ENCODE results near the gene ALB.

The ALB gene

GRCh38 chr4:73451404-73451803, 47.3 kb downstream of the ALB start:
- ATAC-seq (ENCODE audit: low read depth) = no peak
- TF ChIP-seq, protein P1, sequence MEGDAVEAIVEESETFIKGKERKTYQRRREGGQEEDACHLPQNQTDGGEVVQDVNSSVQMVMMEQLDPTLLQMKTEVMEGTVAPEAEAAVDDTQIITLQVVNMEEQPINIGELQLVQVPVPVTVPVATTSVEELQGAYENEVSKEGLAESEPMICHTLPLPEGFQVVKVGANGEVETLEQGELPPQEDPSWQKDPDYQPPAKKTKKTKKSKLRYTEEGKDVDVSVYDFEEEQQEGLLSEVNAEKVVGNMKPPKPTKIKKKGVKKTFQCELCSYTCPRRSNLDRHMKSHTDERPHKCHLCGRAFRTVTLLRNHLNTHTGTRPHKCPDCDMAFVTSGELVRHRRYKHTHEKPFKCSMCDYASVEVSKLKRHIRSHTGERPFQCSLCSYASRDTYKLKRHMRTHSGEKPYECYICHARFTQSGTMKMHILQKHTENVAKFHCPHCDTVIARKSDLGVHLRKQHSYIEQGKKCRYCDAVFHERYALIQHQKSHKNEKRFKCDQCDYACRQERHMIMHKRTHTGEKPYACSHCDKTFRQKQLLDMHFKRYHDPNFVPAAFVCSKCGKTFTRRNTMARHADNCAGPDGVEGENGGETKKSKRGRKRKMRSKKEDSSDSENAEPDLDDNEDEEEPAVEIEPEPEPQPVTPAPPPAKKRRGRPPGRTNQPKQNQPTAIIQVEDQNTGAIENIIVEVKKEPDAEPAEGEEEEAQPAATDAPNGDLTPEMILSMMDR (IDR thresholded peaks at IDR 0.05; ENCODE audit: poor library complexity, severe bottlenecking) = no peak
- H3K27ac ChIP-seq (ENCODE audit: poor library complexity, severe bottlenecking) = no peak overlapping the region
- peaks cover 10% of the 10 kb centered on the region for H3K4me1 ChIP-seq (ENCODE audit: insufficient read depth, poor library complexity, severe bottlenecking)
- no peak overlapping the region for H3K4me3 ChIP-seq (ENCODE audit: severe bottlenecking)
- no peak for DNase-seq (ENCODE audit: low spot score)
- peaks cover 4% of the 10 kb centered on the region for H3K27me3 ChIP-seq (ENCODE audit: insufficient read depth, poor library complexity, severe bottlenecking)
- no peaks in the 10 kb centered on the region for H3K36me3 ChIP-seq (ENCODE audit: low read depth)
- H3K9me3 ChIP-seq (ENCODE audit: severe bottlenecking) = no peaks in the 10 kb centered on the region

DNA sequence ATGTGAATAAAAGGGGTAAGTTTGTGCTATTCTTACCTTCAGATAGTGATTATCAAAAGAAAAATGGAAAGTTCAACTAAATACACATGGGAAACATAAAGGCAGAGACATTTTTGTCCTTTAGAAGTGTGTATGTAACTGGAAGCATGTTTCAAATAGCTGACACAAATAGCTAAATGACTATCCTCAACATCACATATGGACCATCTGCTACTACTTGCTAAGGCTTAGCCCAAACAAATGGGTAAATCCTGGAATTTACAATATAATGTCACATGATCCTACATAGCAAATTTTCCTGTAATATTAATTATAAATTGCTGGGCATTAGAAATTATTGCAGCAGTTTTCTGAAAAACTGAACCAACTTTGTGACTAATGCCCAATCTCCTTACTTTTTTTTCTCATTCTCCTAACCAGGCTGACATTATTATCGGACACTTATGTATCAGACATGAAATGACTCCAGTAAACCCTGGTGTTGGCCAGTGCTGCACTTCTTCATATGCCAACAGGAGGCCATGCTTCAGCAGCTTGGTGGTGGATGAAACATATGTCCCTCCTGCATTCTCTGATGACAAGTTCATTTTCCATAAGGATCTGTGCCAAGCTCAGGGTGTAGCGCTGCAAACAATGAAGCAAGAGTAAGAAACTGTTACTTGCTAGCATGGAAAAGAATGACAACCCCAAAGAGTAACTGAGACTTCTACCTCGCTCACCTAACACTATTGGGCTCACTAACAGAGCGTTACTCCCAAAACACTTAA, 48.1 kb downstream of the ALB start:
- Histone ChIP-seq H3K36me3 (ENCODE audit: low read depth) (no peaks in the 10 kb centered on the region), H3K4me1 (ENCODE audit: insufficient read depth, poor library complexity, severe bottlenecking) (peaks cover 10% of the 10 kb centered on the region), H3K9me3 (ENCODE audit: severe bottlenecking) (no peaks in the 10 kb centered on the region), H3K27ac (ENCODE audit: poor library complexity, severe bottlenecking) (no peak overlapping the region), H3K4me3 (ENCODE audit: severe bottlenecking) (no peak overlapping the region), H3K27me3 (ENCODE audit: insufficient read depth, poor library complexity, severe bottlenecking) (peaks cover 4% of the 10 kb centered on the region)
- no peak for DNase-seq (ENCODE audit: low spot score)
- ATAC-seq (ENCODE audit: low read depth) = no peak
- TF ChIP-seq, protein P1 (IDR thresholded peaks at IDR 0.05; ENCODE audit: poor library complexity, severe bottlenecking) = no peak

GRCh38 chr4:73452953-73453700, 49.0 kb downstream of the ALB start:
- Histone ChIP-seq H3K27ac (ENCODE audit: poor library complexity, severe bottlenecking) (no peak overlapping the region), H3K4me3 (ENCODE audit: severe bottlenecking) (no peak overlapping the region), H3K27me3 (ENCODE audit: insufficient read depth, poor library complexity, severe bottlenecking) (no peaks in the 10 kb centered on the region), H3K4me1 (ENCODE audit: insufficient read depth, poor library complexity, severe bottlenecking) (peaks cover 10% of the 10 kb centered on the region), H3K9me3 (ENCODE audit: severe bottlenecking) (no peaks in the 10 kb centered on the region), H3K36me3 (ENCODE audit: low read depth) (no peaks in the 10 kb centered on the region)
- TF ChIP-seq, protein P1 (IDR thresholded peaks at IDR 0.05; ENCODE audit: poor library complexity, severe bottlenecking) = no peak
- DNase-seq (ENCODE audit: low spot score) (no peak), ATAC-seq (ENCODE audit: low read depth) (no peak)

DNA sequence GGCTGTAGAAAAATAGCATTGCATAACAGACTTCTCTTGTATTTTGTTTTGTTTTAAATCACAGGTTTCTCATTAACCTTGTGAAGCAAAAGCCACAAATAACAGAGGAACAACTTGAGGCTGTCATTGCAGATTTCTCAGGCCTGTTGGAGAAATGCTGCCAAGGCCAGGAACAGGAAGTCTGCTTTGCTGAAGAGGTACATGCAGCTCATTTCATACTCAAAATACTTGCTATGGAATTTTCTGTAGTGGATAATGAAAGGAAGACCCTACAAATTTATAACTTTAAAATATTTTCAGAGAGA, 49.6 kb downstream of the ALB start:
- H3K4me3 ChIP-seq (ENCODE audit: severe bottlenecking) = no peak overlapping the region
- no peak for ATAC-seq (ENCODE audit: low read depth)
- H3K4me1 ChIP-seq (ENCODE audit: insufficient read depth, poor library complexity, severe bottlenecking) = peaks cover 10% of the 10 kb centered on the region
- H3K27me3 ChIP-seq (ENCODE audit: insufficient read depth, poor library complexity, severe bottlenecking) = no peaks in the 10 kb centered on the region
- no peaks in the 10 kb centered on the region for H3K9me3 ChIP-seq (ENCODE audit: severe bottlenecking)
- no peak for DNase-seq (ENCODE audit: low spot score)
- TF ChIP-seq, protein P1 (IDR thresholded peaks at IDR 0.05; ENCODE audit: poor library complexity, severe bottlenecking) = no peak
- H3K36me3 ChIP-seq (ENCODE audit: low read depth) = no peaks in the 10 kb centered on the region
- H3K27ac ChIP-seq (ENCODE audit: poor library complexity, severe bottlenecking) = no peak overlapping the region

GRCh38 chr4:73454920-73455319, 50.8 kb downstream of the ALB start:
- Histone ChIP-seq H3K27ac (ENCODE audit: poor library complexity, severe bottlenecking) (no peak overlapping the region), H3K4me3 (ENCODE audit: severe bottlenecking) (no peak overlapping the region), H3K9me3 (ENCODE audit: severe bottlenecking) (no peaks in the 10 kb centered on the region), H3K27me3 (ENCODE audit: insufficient read depth, poor library complexity, severe bottlenecking) (no peaks in the 10 kb centered on the region), H3K4me1 (ENCODE audit: insufficient read depth, poor library complexity, severe bottlenecking) (peaks cover 10% of the 10 kb centered on the region), H3K36me3 (ENCODE audit: low read depth) (no peaks in the 10 kb centered on the region)
- no peak for DNase-seq (ENCODE audit: low spot score)
- ATAC-seq (ENCODE audit: low read depth) = no peak
- TF ChIP-seq, protein P1 (IDR thresholded peaks at IDR 0.05; ENCODE audit: poor library complexity, severe bottlenecking) = no peak

Data from RWPE2 (cell line).